K562 (cell line): ENCODE data around the gene ZNF845. TPM values are rescaled to one million over a fixed set of nuclear protein-coding genes. Genes with fewer than 3 reads are reported as not detected.

Experiments
- ATAC-seq: fragments of 200-7000 bp; cut with Tn5 transposase; 3 replicates; pipeline ENCODE4 v1.9.1; 2020; ENCODE audit warnings: moderate library complexity
- BruUV-seq: library from RNA; stranded (reverse); fragments of 400-500 nt; replicated peaks from 2 replicates; lab custom pipeline; 2021; lab: Mats Ljungman, UMichigan
- CTCF ChIA-PET: fragments of 300-600 bp; formaldehyde crosslinking; extraction: SDS; loops from one replicate; lab custom pipeline; 2021; ENCODE audit warnings: low intra/inter-chr PET ratio; lab: Yijun Ruan, JAX
- POLR2A ChIA-PET: fragments of 300-600, 350-650 bp; sonication (Branson Sonifier 250); formaldehyde crosslinking; extraction: SDS; loops from one replicate; lab custom pipeline; 2021; ENCODE audit warnings: antibody characterized with exemption, inconsistent platforms; lab: Yijun Ruan, JAX
- DNase-seq, 4 experiments: peaks; one replicate each; pipeline versions ENCODE4 v3.0.0 to v3.0.0-alpha.2; 2011 to 2018; ENCODE audit warnings: low spot score in 3 of 4, mixed read lengths in 3 of 4; ENCODE audit errors: extremely low read depth in 1 of 4
- FAIRE-seq: peaks from 2 replicates; lab custom pipeline; 2011; peaks lifted over from hg19 to GRCh38; lab: Jason Lieb, UNC
- H2AFZ ChIP-seq: 2 replicates; pipeline ENCODE4 v1.6.0; 2011; ENCODE audit warnings: low read depth, low read length, control low read depth, inconsistent platforms
- H3K27ac ChIP-seq: fragments of 200-600 bp; 3 replicates; pipeline ENCODE4 v1.8.0; 2011; ENCODE audit warnings: low read depth, mild to moderate bottlenecking, control low read depth, inconsistent platforms, low read length, moderate library complexity, mixed read lengths; ENCODE audit errors: extremely low read depth
- H3K27me3 ChIP-seq, 2 experiments: fragments of 300-600 bp in 1 of 2; 2 replicates in 1 of 2; 3 replicates in 1 of 2; pipeline versions ENCODE4 v1.6.0 to v1.8.0; 2011; ENCODE audit warnings: inconsistent platforms in 2 of 2, low read length in 2 of 2, mild to moderate bottlenecking in 1 of 2, mixed read lengths in 1 of 2, moderate library complexity in 1 of 2; ENCODE audit not compliant: control insufficient read depth in 2 of 2, insufficient read depth in 2 of 2
- H3K36me3 ChIP-seq: fragments of 300-600 bp; 3 replicates; pipeline ENCODE4 v1.8.0; 2011; ENCODE audit warnings: mild to moderate bottlenecking, low read length, inconsistent platforms; ENCODE audit not compliant: control insufficient read depth, insufficient read depth
- H3K4me1 ChIP-seq, 2 experiments: fragments of 200-600 bp in 1 of 2; replicated peaks in 1 of 2; 2 replicates in 1 of 2; 3 replicates in 1 of 2; pipeline versions ENCODE4 v1.5.1 to v1.8.0; 2011; ENCODE audit warnings: inconsistent platforms in 2 of 2, low read length in 2 of 2, mild to moderate bottlenecking in 1 of 2, mixed read lengths in 1 of 2, moderate library complexity in 1 of 2; ENCODE audit not compliant: control insufficient read depth in 2 of 2, insufficient read depth in 2 of 2
- H3K4me2 ChIP-seq: 2 replicates; pipeline ENCODE4 v1.6.1; 2011; ENCODE audit warnings: low read length, control low read depth, inconsistent platforms, mixed read lengths; ENCODE audit not compliant: insufficient read depth
- H3K4me3 ChIP-seq: fragments of 200-600 bp; sonication (generic), shearing (Covaris generic); 2 replicates; pipeline ENCODE4 v1.5.1; 2016; ENCODE audit warnings: control low read depth, inconsistent platforms
- H3K79me2 ChIP-seq: fragments of 200-600 bp; 3 replicates; pipeline ENCODE4 v1.8.0; 2011; ENCODE audit warnings: low read length, inconsistent platforms; ENCODE audit not compliant: control insufficient read depth, insufficient read depth
- H3K9ac ChIP-seq, 2 experiments: 2 replicates each; pipeline versions ENCODE4 v1.6.0 to v1.6.1; 2011; ENCODE audit warnings: low read depth in 2 of 2, low read length in 2 of 2, control low read depth in 1 of 2, inconsistent platforms in 1 of 2, mild to moderate bottlenecking in 1 of 2, mixed read lengths in 1 of 2; ENCODE audit not compliant: insufficient read depth in 1 of 2
- H3K9me1 ChIP-seq: one replicate; pipeline ENCODE4 v1.6.0; 2011; ENCODE audit warnings: inconsistent platforms, mild to moderate bottlenecking, low read length, moderate library complexity; ENCODE audit not compliant: control insufficient read depth, insufficient read depth
- H3K9me3 ChIP-seq: replicated peaks from 2 replicates; pipeline ENCODE4 v1.5.1; 2011; ENCODE audit warnings: low read depth, low read length, inconsistent platforms; ENCODE audit not compliant: control insufficient read depth, insufficient read depth
- H4K20me1 ChIP-seq: replicated peaks from 2 replicates; pipeline ENCODE4 v1.6.1; 2011; ENCODE audit warnings: low read length, inconsistent platforms, mixed read lengths; ENCODE audit not compliant: control insufficient read depth, insufficient read depth
- ATF1 ChIP-seq, 2 experiments: fragments of 450-650 bp in 1 of 2; IDR thresholded peaks; 2 replicates each; pipeline ENCODE4 v1.6.1; 2016; ENCODE audit warnings: missing compliant biosample characterization in 1 of 2, missing genetic modification characterization in 1 of 2
- ATF7 ChIP-seq: fragments of 450-650 bp; IDR thresholded peaks from 2 replicates; pipeline ENCODE4 v1.7.1; 2014; ENCODE audit warnings: mild to moderate bottlenecking, moderate library complexity
- BCOR ChIP-seq: fragments of 450-650 bp; IDR thresholded peaks from 2 replicates; pipeline ENCODE4 v1.6.1; 2016
- GATAD2B ChIP-seq: fragments of 450-650 bp; IDR thresholded peaks from 2 replicates; pipeline ENCODE4 v1.6.1; 2017; ENCODE audit warnings: mild to moderate bottlenecking, borderline replicate concordance
- JUNB ChIP-seq: fragments of 450-650 bp; formaldehyde crosslinking; conservative IDR thresholded peaks from 2 replicates; pipeline ENCODE4 v1.4.0; 2020; ENCODE audit warnings: mild to moderate bottlenecking
- JUND ChIP-seq, 2 experiments: IDR thresholded peaks; 2 replicates in 1 of 2; 3 replicates in 1 of 2; pipeline ENCODE4 v1.6.1; 2011; ENCODE audit warnings: borderline replicate concordance in 2 of 2, low read depth in 2 of 2, low read length in 2 of 2, improper control_type of control experiment in 1 of 2, missing biosample characterization in 1 of 2, missing genetic modification characterization in 1 of 2, missing genetic modification reagents in 1 of 2
- NR1H2 ChIP-seq: sonication (generic); formaldehyde crosslinking; IDR thresholded peaks from 2 replicates; pipeline ENCODE4 v1.4.0; 2020; ENCODE audit warnings: mild to moderate bottlenecking, missing genetic modification reagents
- RBM25 ChIP-seq: fragments of 200-400 bp; formaldehyde crosslinking; IDR thresholded peaks from 2 replicates; pipeline ENCODE4 v1.6.1; 2018; ENCODE audit warnings: low read length, low read depth, moderate library complexity; ENCODE audit not compliant: severe bottlenecking
- SETDB1 ChIP-seq: IDR thresholded peaks from one replicate; pipeline ENCODE4 v1.6.1; 2012; ENCODE audit warnings: low read length, control low read depth, inconsistent platforms
- SIX5 ChIP-seq, 2 experiments: IDR thresholded peaks; 2 replicates each; pipeline ENCODE4 v1.6.1; 2011; ENCODE audit warnings: low read length in 2 of 2, borderline replicate concordance in 1 of 2, low read depth in 1 of 2, mild to moderate bottlenecking in 1 of 2, moderate library complexity in 1 of 2; ENCODE audit not compliant: insufficient read depth in 1 of 2
- WGBS: fragments of 100-300 bp; shearing (Covaris generic); methylation state at CpG from one replicate; pipeline ENCODE4 v1.1.6; 2016; ENCODE audit warnings: low coverage, mixed read lengths; ENCODE audit not compliant: insufficient coverage; ENCODE audit errors: missing lambda C conversion rate; 5-methylcytosine and 5-hydroxymethylcytosine counted together
- in situ Hi-C: fragments of 300-500 bp; cut with MboI; formaldehyde crosslinking; loops from 4 replicates; pipeline ENCODE4 v1.15.0; 2018; ENCODE audit warnings: inconsistent platforms, mixed read lengths
- intact Hi-C: fragments of 100-400 bp; cut with micrococcal nuclease; formaldehyde crosslinking; loops from 2 replicates; pipeline ENCODE4 v1.14.2; 2022
- polyA plus RNA-seq, 8 experiments: library from polyadenylated mRNA; depleted of rRNA in 4 of 8; stranded (reverse) in 5 of 8; unstranded in 3 of 8; fragments of >200 nt; fragmentation: Nextera tagmentation in 2 of 8; fragmentation: Illumina TruSeq in 1 of 8; extraction: Ambion mirVana in 2 of 8; extraction: Trizol in 1 of 8; gene quantifications; 2 replicates each; pipeline versions ENCODE4 v1.2.1 to v1.2.3, GENCODE V29; 2011 to 2014; ENCODE audit warnings: inconsistent platforms in 1 of 8, missing spikeins in 1 of 8
- total RNA-seq, 7 experiments: library from RNA; depleted of rRNA in 6 of 7; stranded (reverse); fragments of >200 nt in 6 of 7; fragmentation: Illumina TruSeq in 2 of 7; extraction: Trizol in 2 of 7; gene quantifications; 2 replicates each; pipeline versions ENCODE4 v1.2.1 to v1.2.3, GENCODE V29; 2011 to 2021; ENCODE audit warnings: low replicate concordance in 1 of 7
- TF ChIP-seq, protein P1 (sequence below), 2 experiments: fragments of 450-650 bp in 1 of 2; sonication (generic) in 1 of 2; formaldehyde crosslinking in 1 of 2; IDR thresholded peaks in 1 of 2; conservative IDR thresholded peaks in 1 of 2; 2 replicates each; pipeline versions ENCODE4 v1.6.1 to v1.8.1; 2016 to 2023; ENCODE audit warnings: mild to moderate bottlenecking in 2 of 2, moderate library complexity in 2 of 2, inconsistent platforms in 1 of 2, missing genetic modification reagents in 1 of 2
- TF ChIP-seq, protein P2 (sequence below): fragments of 250-450 bp; sonication (Bioruptor Pico); IDR thresholded peaks from 2 replicates; pipeline ENCODE4 v1.9.0; 2021; ENCODE audit warnings: mild to moderate bottlenecking, inconsistent platforms

The ZNF845 gene
- total and polyA plus RNA-seq, 9 of the 15 experiments (the other 6 are each of a cell fraction or from before 2014, with no cell fraction given), result 1.9 to 13.2 (median 6.4) TPM

GRCh38 chr19:53311897-53312296 is 21.7 kb upstream of the ZNF845 start:
- ATAC-seq, result no peak
- Histone ChIP-seq H2AFZ (no peak overlapping the region), H3K79me2 (no peaks in the 10 kb centered on the region), H3K4me2 (no peak overlapping the region), H3K9me3 (peaks cover 2% of the 10 kb centered on the region), H3K27me3 (peaks cover 0 to 24% of the 10 kb centered on the region in 2 experiments; a peak in 2 of 5 replicates), H3K36me3 (no peaks in the 10 kb centered on the region), H4K20me1 (no peaks in the 10 kb centered on the region), H3K9me1 (no peaks in the 10 kb centered on the region), H3K4me3 (no peak overlapping the region), H3K27ac (no peak overlapping the region), H3K9ac (no peak overlapping the region), H3K4me1 (peaks cover 0 to 7% of the 10 kb centered on the region in 2 experiments; a peak in 2 of 5 replicates)
- ChIA-PET CTCF (no interaction called here), POLR2A (no interaction called here)
- TF ChIP-seq, protein P1, sequence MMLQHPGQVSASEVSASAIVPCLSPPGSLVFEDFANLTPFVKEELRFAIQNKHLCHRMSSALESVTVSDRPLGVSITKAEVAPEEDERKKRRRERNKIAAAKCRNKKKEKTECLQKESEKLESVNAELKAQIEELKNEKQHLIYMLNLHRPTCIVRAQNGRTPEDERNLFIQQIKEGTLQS (IDR thresholded peaks at IDR 0.05), result peak; percentile 87
- TF ChIP-seq, protein P1 (CRISPR knock-in tag; conservative IDR thresholded peaks at IDR 0.05), result no peak
- no peak for TF ChIP-seq NR1H2 (CRISPR knock-in tag)
- TF ChIP-seq GATAD2B, result no peak
- TF ChIP-seq, protein P2, sequence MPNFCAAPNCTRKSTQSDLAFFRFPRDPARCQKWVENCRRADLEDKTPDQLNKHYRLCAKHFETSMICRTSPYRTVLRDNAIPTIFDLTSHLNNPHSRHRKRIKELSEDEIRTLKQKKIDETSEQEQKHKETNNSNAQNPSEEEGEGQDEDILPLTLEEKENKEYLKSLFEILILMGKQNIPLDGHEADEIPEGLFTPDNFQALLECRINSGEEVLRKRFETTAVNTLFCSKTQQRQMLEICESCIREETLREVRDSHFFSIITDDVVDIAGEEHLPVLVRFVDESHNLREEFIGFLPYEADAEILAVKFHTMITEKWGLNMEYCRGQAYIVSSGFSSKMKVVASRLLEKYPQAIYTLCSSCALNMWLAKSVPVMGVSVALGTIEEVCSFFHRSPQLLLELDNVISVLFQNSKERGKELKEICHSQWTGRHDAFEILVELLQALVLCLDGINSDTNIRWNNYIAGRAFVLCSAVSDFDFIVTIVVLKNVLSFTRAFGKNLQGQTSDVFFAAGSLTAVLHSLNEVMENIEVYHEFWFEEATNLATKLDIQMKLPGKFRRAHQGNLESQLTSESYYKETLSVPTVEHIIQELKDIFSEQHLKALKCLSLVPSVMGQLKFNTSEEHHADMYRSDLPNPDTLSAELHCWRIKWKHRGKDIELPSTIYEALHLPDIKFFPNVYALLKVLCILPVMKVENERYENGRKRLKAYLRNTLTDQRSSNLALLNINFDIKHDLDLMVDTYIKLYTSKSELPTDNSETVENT, result no peak
- TF ChIP-seq SIX5 (IDR thresholded peaks at IDR 0.05; ENCODE audit: borderline replicate concordance in 1 of 2, insufficient read depth in 1 of 2, low read depth in 1 of 2, low read length in 2 of 2), result no peak
- TF ChIP-seq JUND (IDR thresholded peaks at IDR 0.05; ENCODE audit: borderline replicate concordance, low read depth, low read length), result peak; percentile 24; the same call in 1 of the 2 replicates
- TF ChIP-seq JUND (tag; IDR thresholded peaks at IDR 0.05; ENCODE audit: borderline replicate concordance, low read depth, low read length), result peak; percentile 58; the same call in 1 of the 3 replicates
- peak; percentile 72; the same call in 1 of the 2 replicates for TF ChIP-seq ATF7
- TF ChIP-seq RBM25, result no peak
- TF ChIP-seq SETDB1, result no peak
- TF ChIP-seq BCOR, result no peak
- no peak for TF ChIP-seq ATF1 (CRISPR knock-in tag; IDR thresholded peaks at IDR 0.05)
- peak; percentile 60 for TF ChIP-seq ATF1 (tag; IDR thresholded peaks at IDR 0.05)
- 0 out of 2 replicates have a peak, but pooled peaks have one; percentile 47 for TF ChIP-seq JUNB
- 0% methylated on average over 12 of the region's 12 CpGs for WGBS
- intact Hi-C loops, result no loop called here
- no peak for DNase-seq
- in situ Hi-C loops, result no loop called here
- BruUV-seq, result no TSS peak
- no peak for FAIRE-seq
